A549 (cell line): ENCODE measurements around the gene CIITA. TPM values are rescaled to one million over a fixed set of nuclear protein-coding genes. Genes with fewer than 3 reads are reported as not detected.

Experiments used
- ATAC-seq, 2 experiments: fragments of 200-7000 bp in 1 of 2; fragments of >200 bp in 1 of 2; cut with Nextera tagmentation in 1 of 2; cut with Tn5 transposase in 1 of 2; 3 replicates each; pipeline versions ENCODE4 v1.8.0 to v1.9.1; 2018 to 2020; ENCODE audit warnings: mild to moderate bottlenecking in 1 of 2, moderate library complexity in 1 of 2
- CTCF ChIA-PET: fragments of 300-600 bp; sonication (Branson Sonifier 250); formaldehyde crosslinking; extraction: SDS; loops from one replicate; lab custom pipeline; 2021; ENCODE audit warnings: antibody characterized with exemption, inconsistent platforms; lab: Yijun Ruan, JAX
- POLR2A ChIA-PET: fragments of 350-600 bp; formaldehyde crosslinking; extraction: SDS; loops from one replicate; lab custom pipeline; 2021; ENCODE audit warnings: antibody characterized with exemption, inconsistent platforms; lab: Yijun Ruan, JAX
- DNase-seq, 2 experiments: peaks; one replicate each; pipeline versions ENCODE4 v3.0.0 to v3.0.0-alpha.2; 2011 to 2016; ENCODE audit warnings: low read depth in 1 of 2, low spot score in 1 of 2
- FAIRE-seq: peaks from 2 replicates; lab custom pipeline; 2011; peaks lifted over from hg19 to GRCh38; lab: Jason Lieb, UNC
- H3K27ac ChIP-seq, 2 experiments: fragments of >200 bp; sonication (Bioruptor Twin); formaldehyde crosslinking; 3 replicates each; pipeline ENCODE4 v1.5.1; 2016 to 2017
- H3K4me1 ChIP-seq: fragments of >200 bp; sonication (Bioruptor Twin); formaldehyde crosslinking; 3 replicates; pipeline ENCODE4 v1.6.1; 2016
- H3K4me2 ChIP-seq: fragments of >200 bp; sonication (Bioruptor Twin); formaldehyde crosslinking; 3 replicates; pipeline ENCODE4 v1.6.1; 2016
- H3K4me3 ChIP-seq: fragments of >200 bp; sonication (Bioruptor Twin); formaldehyde crosslinking; 3 replicates; pipeline ENCODE4 v1.5.1; 2016
- H3K9me3 ChIP-seq: fragments of >200 bp; sonication (Bioruptor Twin); formaldehyde crosslinking; 3 replicates; pipeline ENCODE4 v1.6.1; 2016
- BCL3 ChIP-seq: fragments of >200 bp; sonication (Bioruptor Twin); formaldehyde crosslinking; IDR thresholded peaks from 3 replicates; pipeline ENCODE4 v1.6.1; 2016
- CBX2 ChIP-seq: fragments of 200-600 bp; sonication (generic); IDR thresholded peaks from 2 replicates; pipeline ENCODE4 v1.6.1; 2016; ENCODE audit warnings: low read depth, mild to moderate bottlenecking, borderline replicate concordance
- CTCF ChIP-seq: fragments of >200 bp; sonication (Bioruptor Twin); formaldehyde crosslinking; IDR thresholded peaks from 3 replicates; pipeline ENCODE4 v1.5.1; 2016
- E2F6 ChIP-seq: IDR thresholded peaks from 2 replicates; pipeline ENCODE4 v1.6.1; 2012; ENCODE audit warnings: low read depth, borderline replicate concordance
- EHF ChIP-seq: fragments of 250-450 bp; sonication (Bioruptor Pico); IDR thresholded peaks from 2 replicates; pipeline ENCODE4 v1.5.0; 2020; ENCODE audit warnings: mild to moderate bottlenecking
- ELK1 ChIP-seq: fragments of 150-350 bp; IDR thresholded peaks from 2 replicates; pipeline ENCODE4 v1.6.1; 2014; ENCODE audit warnings: low read depth, mild to moderate bottlenecking, low read length
- EP300 ChIP-seq, 2 experiments: fragments of >200 bp; sonication (Bioruptor Twin); formaldehyde crosslinking; IDR thresholded peaks; 2 replicates in 1 of 2; 3 replicates in 1 of 2; pipeline ENCODE4 v1.6.1; 2016 to 2017
- FOSB ChIP-seq: fragments of 250-450 bp; sonication (Bioruptor Pico); IDR thresholded peaks from 2 replicates; pipeline ENCODE4 v1.5.0; 2020; ENCODE audit warnings: mild to moderate bottlenecking, moderate library complexity
- FOXS1 ChIP-seq: fragments of 250-450 bp; sonication (Bioruptor Pico); IDR thresholded peaks from 2 replicates; pipeline ENCODE4 v1.5.0; 2020; ENCODE audit warnings: mild to moderate bottlenecking, moderate library complexity
- GATA3 ChIP-seq: IDR thresholded peaks from 2 replicates; pipeline ENCODE4 v1.6.1; 2012; ENCODE audit warnings: borderline replicate concordance
- HOXB13 ChIP-seq: fragments of 250-450 bp; sonication (Bioruptor Pico); IDR thresholded peaks from 2 replicates; pipeline ENCODE4 v1.5.0; 2020; ENCODE audit warnings: low read depth, mild to moderate bottlenecking, moderate library complexity
- MAX ChIP-seq: IDR thresholded peaks from 2 replicates; pipeline ENCODE4 v1.6.1; 2012
- MAZ ChIP-seq: fragments of 150-350 bp; IDR thresholded peaks from 2 replicates; pipeline ENCODE4 v1.6.1; 2014; ENCODE audit warnings: antibody characterized with exemption, low read depth, low read length, borderline replicate concordance
- NR3C1 ChIP-seq: fragments of >200 bp; sonication (Bioruptor Twin); formaldehyde crosslinking; IDR thresholded peaks from 3 replicates; pipeline ENCODE4 v1.6.1; 2017
- POLR2A ChIP-seq: IDR thresholded peaks from 2 replicates; pipeline ENCODE4 v1.6.1; 2012; ENCODE audit warnings: mild to moderate bottlenecking, low read length
- RAD21 ChIP-seq, 2 experiments: fragments of >200 bp in 1 of 2; sonication (Bioruptor Twin) in 1 of 2; formaldehyde crosslinking in 1 of 2; IDR thresholded peaks in 1 of 2; conservative IDR thresholded peaks in 1 of 2; 2 replicates in 1 of 2; 3 replicates in 1 of 2; pipeline ENCODE4 v1.6.1; 2012 to 2018; ENCODE audit warnings: inconsistent platforms in 1 of 2
- RARB ChIP-seq: fragments of 250-450 bp; sonication (Bioruptor Pico); IDR thresholded peaks from 2 replicates; pipeline ENCODE4 v1.8.0; 2021; ENCODE audit warnings: mild to moderate bottlenecking, moderate library complexity
- RCOR1 ChIP-seq: fragments of 150-350 bp; IDR thresholded peaks from 2 replicates; pipeline ENCODE4 v1.6.1; 2014; ENCODE audit warnings: antibody characterized with exemption, low read length, low read depth
- RNF2 ChIP-seq: fragments of 200-600 bp; sonication (generic); IDR thresholded peaks from 2 replicates; pipeline ENCODE4 v1.6.1; 2016; ENCODE audit warnings: low read depth, mild to moderate bottlenecking, antibody characterized with exemption, moderate library complexity, borderline replicate concordance
- SMC3 ChIP-seq: fragments of >200 bp; sonication (Bioruptor Twin); formaldehyde crosslinking; IDR thresholded peaks from 3 replicates; pipeline ENCODE4 v1.6.1; 2018; ENCODE audit warnings: inconsistent platforms
- SREBF2 ChIP-seq: fragments of 450-650 bp; IDR thresholded peaks from 2 replicates; pipeline ENCODE4 v1.6.1; 2014; ENCODE audit warnings: mild to moderate bottlenecking, moderate library complexity
- TFCP2L1 ChIP-seq: fragments of 250-450 bp; sonication (Bioruptor Pico); IDR thresholded peaks from 2 replicates; pipeline ENCODE4 v1.5.0; 2021; ENCODE audit warnings: mild to moderate bottlenecking
- TP53 ChIP-seq: fragments of 250-450 bp; sonication (Bioruptor Pico); IDR thresholded peaks from 2 replicates; pipeline ENCODE4 v1.5.0; 2021; ENCODE audit warnings: mild to moderate bottlenecking, moderate library complexity
- ZSCAN20 ChIP-seq: fragments of 250-450 bp; sonication (Bioruptor Pico); IDR thresholded peaks from 2 replicates; pipeline ENCODE4 v1.8.0; 2022; ENCODE audit warnings: mild to moderate bottlenecking, moderate library complexity
- WGBS: methylation state at CpG from one replicate; pipeline ENCODE4 v1.1.6; 2017; ENCODE audit errors: missing lambda C conversion rate; 5-methylcytosine and 5-hydroxymethylcytosine counted together
- polyA plus RNA-seq, 4 experiments: library from polyadenylated mRNA; depleted of rRNA in 3 of 4; stranded (reverse); fragments of >200 nt; fragmentation: RNase III in 1 of 4; extraction: RNeasy Plus Mini Kit Qiagen cat#74134 plus additional on column Dnase treatment in 1 of 4; gene quantifications; 2 replicates in 3 of 4; 3 replicates in 1 of 4; pipeline ENCODE4 v1.2.3, GENCODE V29; 2011 to 2017

Gene CIITA
- polyA plus RNA-seq, 2 of the 4 experiments (the other 2 are of a cell fraction), result 0.06 TPM; not detected in 1

GRCh38 chr16:10981697-10982216, 104.8 kb downstream of the CIITA start:
- WGBS, result 74% methylated on average over 4 of the region's 4 CpGs
- TF ChIP-seq RAD21 (conservative IDR thresholded peaks at IDR 0.05 in 1 of 2, IDR thresholded peaks at IDR 0.05 in 1 of 2) (0 out of 5 replicates have a peak, but pooled peaks of 1 of the 2 experiments have one; percentile 6), CTCF (peak; percentile 31; the same call in 2 of the 3 replicates), ELK1 (no peak)
- H3K27ac ChIP-seq, result no peak overlapping the region
- ATAC-seq (peak; percentile 85 to 93; a peak in 5 of 6 replicates), FAIRE-seq (no peak), DNase-seq (peak; percentile 21 to 53)
- CTCF ChIA-PET, result interaction anchor here (1.0 to 4.3 kb wide), 3 partner anchors 10 to 275 kb away, joined by 3 to 24 read pairs (median 24); partner anchors contain the start of gene SOCS1
- no peaks in the 10 kb centered on the region for H3K9me3 ChIP-seq
- H3K4me2 ChIP-seq, result no peak overlapping the region
- POLR2A ChIA-PET, result no interaction called here
- H3K4me3 ChIP-seq, result no peak overlapping the region
- no peaks in the 10 kb centered on the region for H3K4me1 ChIP-seq

GRCh38 chr16:10982465-10983150, 105.6 kb downstream of the CIITA start:
- DNase-seq (no peak), ATAC-seq (no peak), FAIRE-seq (no peak)
- WGBS, result 85% methylated on average over 15 of the region's 15 CpGs
- CTCF ChIA-PET, result interaction anchor here (0.6 to 5.0 kb wide), 9 partner anchors 11 to 410 kb away, joined by 3 to 27 read pairs (median 4); partner anchors contain the start of gene SOCS1
- H3K4me2 ChIP-seq, result no peak overlapping the region
- no peak overlapping the region for H3K4me3 ChIP-seq
- H3K9me3 ChIP-seq, result no peaks in the 10 kb centered on the region
- no peak overlapping the region for H3K27ac ChIP-seq
- POLR2A ChIA-PET, result interaction anchor here (1.5 kb wide), 1 partner anchor 274 kb away, joined by 8 read pairs; the partner anchor contains the start of gene SOCS1
- TF ChIP-seq BCL3 (no peak), SREBF2 (no peak), RARB (no peak), CBX2 (no peak), TFCP2L1 (CRISPR knock-in tag) (no peak), HOXB13 (CRISPR knock-in tag) (no peak), MAZ (no peak), EHF (no peak), FOSB (CRISPR knock-in tag) (no peak), MAX (no peak)
- no peaks in the 10 kb centered on the region for H3K4me1 ChIP-seq

- CTCF ChIA-PET, result interaction anchor here (0.6 to 5.0 kb wide), 11 partner anchors 10 to 409 kb away, joined by 3 to 27 read pairs (median 4); partner anchors contain the start of gene SOCS1
- no peak for FAIRE-seq
- WGBS, result 93% methylated on average over 8 of the region's 8 CpGs
- no peaks in the 10 kb centered on the region for H3K9me3 ChIP-seq
- no peak overlapping the region for H3K27ac ChIP-seq
- peak in 1 of 2 experiments; percentile 36; a peak in 1 of 6 replicates for ATAC-seq
- no peak overlapping the region for H3K4me2 ChIP-seq
- DNase-seq, result no peak
- H3K4me3 ChIP-seq, result no peak overlapping the region
- H3K4me1 ChIP-seq, result no peaks in the 10 kb centered on the region
- POLR2A ChIA-PET, result interaction anchor here (1.5 kb wide), 1 partner anchor 273 kb away, joined by 8 read pairs; the partner anchor contains the start of gene SOCS1
- TF ChIP-seq ELK1, result no peak
- no peak for TF ChIP-seq POLR2A
- no peak for TF ChIP-seq E2F6
- no peak for TF ChIP-seq ZSCAN20 (CRISPR knock-in tag)
- TF ChIP-seq FOXS1 (CRISPR knock-in tag), result no peak
- no peak for TF ChIP-seq RCOR1
- no peak for TF ChIP-seq TP53 (CRISPR knock-in tag)
- TF ChIP-seq SMC3, result no peak
- no peak for TF ChIP-seq GATA3
- TF ChIP-seq EP300 (IDR thresholded peaks at IDR 0.05), result no peak
- TF ChIP-seq FOSB (CRISPR knock-in tag), result no peak
- no peak for TF ChIP-seq NR3C1
- no peak for TF ChIP-seq RNF2
Measured at GRCh38 chr16:10983159-10983558, 106.2 kb downstream of the CIITA start.
